Suprapubic skin (tissue), 4 donors: ENCODE data around the gene CAPZA1. TPM values are rescaled to one million over a fixed set of nuclear protein-coding genes. Genes with fewer than 3 reads are reported as not detected.

Experiments
- DNase-seq, 2 donors: peaks; one replicate each; pipeline ENCODE4 v3.0.0-alpha.2; 2019; ENCODE audit warnings: low spot score in 2 of 2
- H3K27ac ChIP-seq: fragments of 200-600 bp; sonication (generic); one replicate; pipeline ENCODE4 v1.5.1; 2019
- H3K27me3 ChIP-seq: fragments of 200-600 bp; sonication (generic); one replicate; pipeline ENCODE4 v1.5.1; 2019
- H3K36me3 ChIP-seq: fragments of 200-600 bp; sonication (generic); one replicate; pipeline ENCODE4 v1.5.1; 2019
- H3K4me1 ChIP-seq: fragments of 200-600 bp; sonication (generic); one replicate; pipeline ENCODE4 v1.5.1; 2019
- H3K4me3 ChIP-seq: fragments of 200-600 bp; sonication (generic); one replicate; pipeline ENCODE4 v1.5.1; 2019; ENCODE audit warnings: mild to moderate bottlenecking
- H3K9me3 ChIP-seq: fragments of 200-600 bp; sonication (generic); one replicate; pipeline ENCODE4 v1.5.1; 2019
- CTCF ChIP-seq, 2 donors: fragments of 200-600 bp in 1 of 2; fragments of 450-650 bp in 1 of 2; sonication (generic) in 1 of 2; IDR thresholded peaks; one replicate each; pipeline ENCODE4 v1.5.1; 2016 to 2019; ENCODE audit warnings: antibody characterized with exemption in 2 of 2, mild to moderate bottlenecking in 1 of 2, moderate library complexity in 1 of 2
- EP300 ChIP-seq: sonication (generic); formaldehyde crosslinking; IDR thresholded peaks from one replicate; pipeline ENCODE4 v1.6.1; 2017; ENCODE audit warnings: antibody characterized with exemption
- POLR2A ChIP-seq, 2 donors: fragments of 450-650 bp; IDR thresholded peaks; one replicate each; pipeline ENCODE4 v1.6.1; 2017; ENCODE audit warnings: antibody characterized with exemption in 2 of 2, mild to moderate bottlenecking in 2 of 2, moderate library complexity in 2 of 2
- POLR2AphosphoS5 ChIP-seq, 3 donors: sonication (generic); formaldehyde crosslinking; IDR thresholded peaks; one replicate each; pipeline ENCODE4 v1.6.1; 2017; ENCODE audit warnings: antibody characterized with exemption in 3 of 3
- WGBS: methylation state at CpG from one replicate; pipeline ENCODE4 v1.1.5; 2018; 5-methylcytosine and 5-hydroxymethylcytosine counted together
- total RNA-seq, 4 donors: library from RNA; depleted of rRNA; stranded (reverse); fragments of >200 nt; gene quantifications; one replicate each; pipeline ENCODE4 v1.1.0, GENCODE V29; 2016

The CAPZA1 gene
- total RNA-seq, 4 donors from 2014 or later = 134 to 218 (median 200) TPM

- Histone ChIP-seq H3K4me3 (no peak overlapping the region), H3K9me3 (no peaks in the 10 kb centered on the region), H3K27ac (no peak overlapping the region), H3K4me1 (peaks cover 40% of the 10 kb centered on the region), H3K36me3 (no peaks in the 10 kb centered on the region), H3K27me3 (no peaks in the 10 kb centered on the region)
- peak; percentile 14 to 23 for DNase-seq
- WGBS = 92% methylated on average over 2 of the region's 2 CpGs
- no peak for TF ChIP-seq CTCF (IDR thresholded peaks at IDR 0.05)
Observed at GRCh38 chr1:112719706-112720105, 100.1 kb downstream of the CAPZA1 start.

DNA sequence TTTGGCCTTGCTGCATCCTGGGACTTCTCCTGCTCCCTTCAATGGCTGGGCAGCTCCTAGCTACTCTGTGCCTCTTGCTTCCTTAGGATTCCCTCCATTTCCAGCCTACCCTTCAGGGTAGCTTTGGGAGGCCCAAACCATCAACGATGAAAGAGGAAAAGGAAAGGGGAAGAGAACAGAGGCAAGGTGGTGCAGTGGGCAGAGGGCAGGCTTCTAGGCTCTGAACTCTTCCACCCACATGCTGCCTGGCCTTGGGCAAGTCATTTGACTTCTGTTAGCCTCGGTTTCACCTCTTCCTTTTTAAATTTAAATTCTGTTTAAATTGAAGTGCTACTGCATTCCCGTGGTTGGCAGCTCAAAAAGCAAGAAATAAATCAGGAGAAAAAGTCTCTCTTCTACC lies 101.2 kb downstream of the CAPZA1 start:
- Histone ChIP-seq H3K27me3 (no peaks in the 10 kb centered on the region), H3K9me3 (no peaks in the 10 kb centered on the region), H3K27ac (no peak overlapping the region), H3K36me3 (no peaks in the 10 kb centered on the region), H3K4me1 (peaks cover 32% of the 10 kb centered on the region), H3K4me3 (no peak overlapping the region)
- TF ChIP-seq EP300 = no peak
- no peak for TF ChIP-seq POLR2A (IDR thresholded peaks at IDR 0.05)
- no peak for TF ChIP-seq CTCF (IDR thresholded peaks at IDR 0.05)
- TF ChIP-seq POLR2AphosphoS5 (IDR thresholded peaks at IDR 0.05) = no peak
- WGBS = 73% methylated on average over 3 of the region's 3 CpGs
- peak; percentile 21 to 28 for DNase-seq

Other genes with a start within 250 kb of the CAPZA1 start
- gene CTTNBP2NL, start 223.6 kb upstream of the CAPZA1 start, total RNA-seq = 10 to 100 TPM; 25.9 to 59.4 (median 49.3) TPM
- gene WNT2B, start 110.9 kb upstream of the CAPZA1 start, total RNA-seq = 10 to 100 TPM; 18.6 to 57.9 (median 38.8) TPM
- gene ST7L, start 691 bp upstream of the CAPZA1 start, total RNA-seq = 10 to 100 TPM; 16.2 to 40.7 (median 29.4) TPM
- 100 to 1,000 TPM in 1 of 4 donors, 10 to 100 TPM in 3; 42.8 to 147 (median 70.1) TPM for gene MOV10, start 54.8 kb downstream of the CAPZA1 start, total RNA-seq
- gene RHOC, start 87.3 kb downstream of the CAPZA1 start, total RNA-seq = 100 to 1,000 TPM; 138 to 185 (median 153) TPM
- gene PPM1J, start 95.5 kb downstream of the CAPZA1 start, total RNA-seq = 10 to 100 TPM in 3 of 4 donors, 1 to 10 TPM in 1; 6.6 to 22.1 (median 13.4) TPM